KOPT-K1 (cell line): ENCODE data around the gene ATG5.

Experiments
- H3K27ac ChIP-seq: fragments of 200-600 bp; sonication (generic); 2 replicates; pipeline ENCODE4 v1.5.1; 2016; ENCODE audit warnings: antibody characterized with exemption, mild to moderate bottlenecking, low read depth, low read length; ENCODE audit not compliant: poor library complexity, severe bottlenecking
- H3K36me3 ChIP-seq: fragments of 200-600 bp; sonication (generic); 2 replicates; pipeline ENCODE4 v1.5.1; 2017; ENCODE audit warnings: antibody characterized with exemption, mild to moderate bottlenecking, low read length, moderate library complexity; ENCODE audit not compliant: insufficient read depth
- H3K9me3 ChIP-seq: fragments of 200-600 bp; sonication (generic); 2 replicates; pipeline ENCODE4 v1.5.1; 2017; ENCODE audit warnings: antibody characterized with exemption, low read length, mild to moderate bottlenecking; ENCODE audit not compliant: insufficient read depth, poor library complexity, severe bottlenecking

The ATG5 gene

DNA sequence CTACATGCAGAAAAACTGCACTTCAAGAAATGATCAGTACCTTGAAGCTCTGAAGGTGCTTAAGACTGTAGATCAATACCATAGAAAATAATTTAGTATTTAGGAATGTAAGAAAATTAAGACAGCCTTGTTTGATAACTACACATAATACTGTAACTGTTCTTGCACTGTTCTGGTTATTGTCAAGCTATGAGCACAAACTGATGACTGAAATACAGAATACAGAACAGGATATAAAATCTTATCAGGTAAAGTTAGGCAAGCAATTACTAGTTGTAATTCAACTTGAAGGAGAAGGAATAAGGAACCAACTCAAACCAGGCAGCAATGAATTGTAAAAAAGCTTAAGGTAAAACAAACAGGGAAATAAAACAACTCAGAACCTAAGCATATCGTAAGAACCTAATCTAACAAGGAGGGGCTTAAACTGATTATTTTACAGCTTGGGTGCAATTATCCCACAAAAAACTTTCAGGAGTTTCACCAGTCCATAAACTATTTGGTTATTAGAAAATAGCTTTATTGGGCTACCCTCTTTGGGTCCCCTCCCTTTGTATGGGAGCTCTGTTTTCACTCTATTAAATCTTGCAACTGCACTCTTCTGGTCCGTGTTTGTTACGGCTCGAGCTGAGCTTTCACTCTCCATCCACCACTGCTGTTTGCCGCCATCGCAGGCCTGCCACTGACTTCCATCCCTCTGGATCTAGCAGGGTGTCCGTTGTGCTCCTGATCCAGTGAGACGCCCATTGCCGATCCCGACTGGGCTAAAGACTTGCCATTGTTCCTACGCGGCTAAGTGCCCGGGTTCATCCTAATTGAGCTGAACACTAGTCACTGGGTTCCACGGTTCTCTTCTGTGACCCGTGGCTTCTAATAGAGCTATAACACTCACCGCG is 97.7 kb downstream of the ATG5 start:
- Histone ChIP-seq H3K9me3 (no peaks in the 10 kb centered on the region), H3K36me3 (0 out of 2 replicates have a peak, but pooled peaks cover 5% of the 10 kb centered on the region), H3K27ac (no peak overlapping the region)

DNA sequence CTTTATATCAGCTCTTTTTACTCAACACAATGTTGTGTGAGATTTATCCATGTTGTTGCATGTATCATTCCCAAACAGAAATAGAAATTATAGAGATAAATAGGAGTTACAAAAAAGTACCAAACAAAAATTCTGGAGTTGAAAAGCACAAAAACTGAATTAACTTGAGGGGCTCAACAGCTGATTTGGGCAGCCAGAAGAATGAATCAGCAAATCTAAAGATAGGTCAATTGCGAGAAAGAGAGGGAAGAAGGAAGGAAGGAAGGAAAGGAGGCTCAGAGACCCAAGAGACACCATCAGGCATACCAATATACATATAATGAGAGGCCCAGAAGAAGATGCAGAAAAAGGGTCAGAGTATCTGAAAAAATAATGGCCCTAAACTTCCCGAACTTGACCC is 98.9 kb downstream of the ATG5 start:
- H3K36me3 ChIP-seq = 0 out of 2 replicates have a peak, but pooled peaks cover 5% of the 10 kb centered on the region
- no peaks in the 10 kb centered on the region for H3K9me3 ChIP-seq
- no peak overlapping the region for H3K27ac ChIP-seq

DNA sequence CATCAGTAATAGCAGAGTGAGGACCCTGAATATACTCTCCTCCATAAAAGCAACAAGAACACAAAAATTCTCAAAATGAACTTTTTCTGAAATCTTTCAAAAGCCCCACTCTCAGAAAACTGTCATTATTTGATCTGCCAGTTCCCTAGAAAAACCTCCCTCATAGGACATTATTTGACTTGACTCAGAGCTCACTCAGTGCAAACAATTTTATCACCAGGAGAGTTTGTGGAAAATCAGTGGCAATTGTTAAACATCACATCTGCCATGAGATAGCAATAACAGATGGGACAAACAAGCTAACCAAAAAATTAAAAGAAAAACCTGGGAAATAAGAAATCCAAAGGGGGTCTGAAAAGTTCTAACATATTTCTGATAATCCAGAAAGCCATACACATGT is 100.0 kb downstream of the ATG5 start:
- H3K9me3 ChIP-seq = no peaks in the 10 kb centered on the region
- H3K27ac ChIP-seq = no peak overlapping the region
- 0 out of 2 replicates have a peak, but pooled peaks cover 5% of the 10 kb centered on the region for H3K36me3 ChIP-seq

DNA sequence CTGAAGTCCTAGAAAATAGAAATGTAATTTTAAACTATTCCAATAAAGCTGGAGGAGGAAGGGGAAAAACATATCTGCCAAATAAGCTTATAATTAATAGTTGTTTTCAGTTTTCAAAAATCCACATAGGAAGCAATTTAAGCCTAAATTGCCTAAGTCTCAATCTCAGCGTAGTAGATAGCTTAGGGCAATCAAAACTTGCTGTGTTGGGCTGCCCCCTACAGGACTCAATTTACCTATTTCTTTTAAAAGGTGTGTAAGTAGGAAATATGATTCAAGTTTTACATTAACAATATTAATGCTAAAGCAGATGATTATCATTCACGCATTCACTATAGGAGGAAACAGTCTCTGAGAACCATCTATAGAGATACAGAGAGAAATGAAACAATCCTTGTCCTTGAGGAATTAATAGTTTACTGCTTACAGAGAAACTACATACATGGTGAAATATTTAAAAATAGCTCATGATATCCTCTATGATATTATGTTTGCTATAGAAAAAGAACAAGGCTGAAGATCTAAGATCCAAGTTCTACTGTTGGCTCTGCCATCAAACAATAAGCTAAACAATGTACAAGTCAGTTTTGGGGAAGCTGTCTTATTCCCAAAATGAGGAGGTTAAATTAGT is 102.1 kb downstream of the ATG5 start:
- 0 out of 2 replicates have a peak, but pooled peaks cover 5% of the 10 kb centered on the region for H3K36me3 ChIP-seq
- no peaks in the 10 kb centered on the region for H3K9me3 ChIP-seq
- H3K27ac ChIP-seq = no peak overlapping the region

DNA sequence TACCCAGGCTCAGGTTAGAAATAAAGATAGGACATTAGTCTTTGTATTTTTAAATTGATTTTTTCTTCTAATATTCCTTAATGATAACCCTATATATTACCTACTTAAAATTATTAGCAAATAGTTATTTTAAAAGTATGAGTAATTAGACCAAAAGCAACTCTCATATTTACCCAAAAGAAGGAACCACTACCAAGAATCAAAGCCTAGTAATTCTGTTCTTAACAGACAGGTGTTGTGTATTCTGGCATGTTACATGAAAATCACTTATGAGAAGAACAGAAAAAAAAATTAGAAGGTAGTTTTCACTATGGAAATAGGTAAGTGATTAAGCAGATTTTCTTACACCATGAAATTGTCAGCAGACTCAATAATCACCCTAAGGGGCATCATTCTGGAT is 105.1 kb downstream of the ATG5 start:
- Histone ChIP-seq H3K36me3 (no peaks in the 10 kb centered on the region), H3K27ac (no peak overlapping the region), H3K9me3 (no peaks in the 10 kb centered on the region)

DNA sequence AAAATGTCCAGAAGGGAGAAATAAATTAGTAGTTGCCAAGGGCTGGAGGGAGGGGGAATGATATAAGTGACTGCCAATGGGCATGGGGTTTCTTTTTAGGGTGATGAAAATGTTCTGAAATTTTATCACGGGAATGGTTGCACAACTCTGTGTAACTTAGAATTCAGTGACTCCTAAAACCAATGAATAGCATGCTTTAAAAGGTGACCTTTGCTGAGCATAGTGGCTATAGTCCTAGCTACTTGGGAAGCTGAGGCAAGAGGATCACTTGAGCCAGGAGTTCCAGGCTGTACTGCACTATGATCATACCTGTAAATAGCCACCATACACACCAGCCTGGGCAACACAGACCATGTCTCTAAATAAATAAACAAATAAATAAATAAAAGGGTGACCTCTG is 109.0 kb downstream of the ATG5 start:
- H3K36me3 ChIP-seq = no peaks in the 10 kb centered on the region
- no peak overlapping the region for H3K27ac ChIP-seq
- H3K9me3 ChIP-seq = no peaks in the 10 kb centered on the region

DNA sequence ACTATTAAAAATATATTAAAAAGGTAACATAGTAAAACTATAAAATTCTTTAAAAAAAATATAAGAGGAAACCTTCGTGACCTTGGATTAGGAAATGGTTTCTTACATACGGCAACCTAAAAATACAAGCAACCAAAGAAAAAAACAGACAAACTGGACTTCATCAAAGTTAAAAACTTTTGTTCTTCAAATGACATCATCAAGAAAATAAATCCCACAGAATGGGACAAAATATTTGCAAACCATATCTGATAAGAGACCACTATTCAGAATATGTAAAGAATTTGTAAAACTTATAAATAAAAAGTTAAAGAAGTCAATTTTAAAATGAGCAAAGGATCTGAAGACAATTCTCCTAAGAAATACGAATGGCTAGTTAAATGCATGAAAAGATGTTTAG is 110.0 kb downstream of the ATG5 start:
- H3K36me3 ChIP-seq = no peaks in the 10 kb centered on the region

DNA sequence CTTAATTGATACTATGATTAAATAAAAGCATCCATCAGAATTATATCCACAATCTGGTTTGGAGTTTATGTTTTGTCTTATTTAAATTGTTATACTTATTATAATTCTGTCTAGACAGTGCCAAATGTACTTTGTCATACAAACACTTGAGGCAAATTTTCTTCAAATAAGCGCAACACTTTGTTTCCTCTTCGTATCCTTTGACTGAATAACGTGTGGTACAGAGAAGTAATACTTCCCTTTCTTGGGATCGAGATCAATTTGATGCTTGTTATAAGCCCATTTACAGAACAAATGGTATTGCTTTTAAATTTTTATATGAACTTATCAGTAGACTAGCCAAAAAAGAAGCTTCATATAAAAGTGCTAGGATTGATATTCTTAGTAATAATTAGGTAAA is 111.0 kb downstream of the ATG5 start:
- no peaks in the 10 kb centered on the region for H3K9me3 ChIP-seq
- no peaks in the 10 kb centered on the region for H3K36me3 ChIP-seq
- H3K27ac ChIP-seq = no peak overlapping the region

More for the DNA sequence above, 110.0 kb downstream of the ATG5 start:
- no peak overlapping the region for H3K27ac ChIP-seq
- H3K9me3 ChIP-seq = no peaks in the 10 kb centered on the region

DNA sequence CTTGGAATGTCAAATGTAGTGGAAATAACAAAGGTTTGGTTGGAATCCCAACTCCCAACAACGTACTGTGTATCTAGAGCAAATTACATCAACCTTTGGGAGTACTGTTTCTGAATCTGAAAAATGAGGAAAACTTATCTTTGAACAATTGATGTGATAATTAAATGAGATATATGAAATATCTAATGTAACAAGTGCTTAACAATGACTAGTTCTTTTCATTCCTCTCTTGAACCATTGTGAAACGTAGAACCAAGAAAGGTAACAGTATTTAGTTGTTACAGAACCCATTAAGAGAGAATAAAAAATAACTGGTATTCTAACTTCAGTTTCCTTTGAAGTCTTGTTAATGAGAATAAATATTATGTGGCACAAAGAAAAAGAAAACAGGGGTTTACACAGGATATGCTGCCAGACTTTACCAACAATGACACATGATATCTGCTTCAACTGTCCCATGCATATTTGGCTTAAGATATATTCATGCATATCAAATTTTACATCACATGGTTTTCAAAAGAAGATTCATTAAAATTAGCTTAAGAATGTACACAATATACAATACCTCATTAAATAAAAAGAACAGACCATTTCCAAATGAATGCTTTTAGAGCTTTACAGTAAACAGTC is 111.8 kb downstream of the ATG5 start:
- Histone ChIP-seq H3K27ac (no peak overlapping the region), H3K36me3 (peaks cover 5% of the 10 kb centered on the region; the same call in 1 of the 2 replicates), H3K9me3 (no peaks in the 10 kb centered on the region)

DNA sequence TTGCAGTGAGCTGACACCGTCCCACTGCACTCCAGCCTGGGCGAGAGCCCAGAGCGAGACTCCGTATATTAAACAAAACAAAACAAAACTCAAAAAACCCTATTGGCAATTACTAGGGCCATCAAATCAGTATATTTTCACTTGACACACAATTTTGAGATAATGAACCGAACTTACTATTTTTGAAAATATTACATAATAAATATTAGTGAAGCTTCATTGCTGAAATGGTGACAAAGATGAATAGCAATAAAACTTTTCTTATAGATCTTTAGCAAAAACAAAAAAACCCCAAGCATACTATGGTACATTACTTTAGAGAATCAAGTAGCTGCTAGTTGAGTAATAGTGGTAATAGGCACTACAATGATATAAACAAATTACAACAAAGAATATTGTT is 113.0 kb downstream of the ATG5 start:
- Histone ChIP-seq H3K36me3 (peaks cover 6% of the 10 kb centered on the region; the same call in 1 of the 2 replicates), H3K9me3 (no peaks in the 10 kb centered on the region), H3K27ac (no peak overlapping the region)

DNA sequence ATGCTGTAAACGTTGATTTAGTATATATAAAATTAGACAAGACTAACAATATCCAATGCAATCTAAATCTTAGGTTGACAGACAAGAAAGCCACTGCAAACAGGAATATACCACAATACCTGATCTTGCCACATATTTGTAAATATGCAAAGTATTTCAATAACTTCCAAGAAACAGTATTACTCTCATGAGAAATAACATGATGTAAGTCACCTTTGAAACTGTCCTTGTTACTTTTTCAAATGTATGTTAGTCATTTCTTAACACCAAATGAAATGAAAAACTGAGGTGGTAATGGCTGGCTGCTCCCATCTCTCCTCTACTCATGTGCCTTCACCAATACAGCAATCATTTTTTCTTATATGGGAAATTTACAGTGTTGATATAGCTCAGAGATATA is 118.7 kb downstream of the ATG5 start:
- Histone ChIP-seq H3K36me3 (peaks cover 11% of the 10 kb centered on the region), H3K9me3 (no peaks in the 10 kb centered on the region), H3K27ac (no peak overlapping the region)

DNA sequence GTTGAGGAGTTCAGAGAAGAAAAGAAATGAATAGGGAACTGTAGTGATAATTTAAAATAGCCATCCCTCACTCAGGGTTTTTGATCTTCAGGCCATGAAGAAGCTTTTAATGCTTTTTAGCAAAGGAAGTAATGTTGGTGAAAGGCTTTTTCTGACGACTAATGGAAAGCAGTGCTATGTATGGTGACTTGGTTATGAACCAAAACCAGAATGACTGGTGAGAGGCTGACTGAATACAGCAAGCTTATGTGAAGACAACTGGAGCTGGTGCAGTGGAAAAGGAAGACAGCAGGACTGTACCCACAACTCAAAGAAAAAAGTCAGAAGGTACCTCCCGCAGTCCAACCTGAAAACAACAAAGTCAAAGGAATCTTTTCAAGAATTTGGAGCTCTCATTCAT is 120.6 kb downstream of the ATG5 start:
- no peaks in the 10 kb centered on the region for H3K9me3 ChIP-seq
- H3K27ac ChIP-seq = no peak overlapping the region
- H3K36me3 ChIP-seq = peaks cover 25% of the 10 kb centered on the region

DNA sequence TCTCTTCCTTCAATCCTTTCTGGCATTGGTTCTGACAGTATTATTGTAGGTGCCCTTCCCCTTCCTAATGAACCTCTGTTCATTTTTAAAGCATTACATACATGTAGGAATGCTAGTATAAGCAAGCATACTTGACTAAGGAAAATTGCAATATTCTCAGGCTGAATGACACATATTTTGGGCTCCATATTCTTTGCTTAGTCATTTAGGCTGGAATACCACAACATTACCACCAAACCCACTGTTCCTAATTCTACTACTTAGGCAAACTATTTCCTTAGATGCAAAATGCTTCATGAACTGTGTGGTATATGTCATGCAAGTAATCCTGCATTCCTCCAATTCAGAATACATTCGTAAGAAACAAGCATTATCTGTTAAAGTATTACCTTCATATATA is 125.6 kb downstream of the ATG5 start:
- no peak overlapping the region for H3K27ac ChIP-seq
- no peaks in the 10 kb centered on the region for H3K9me3 ChIP-seq
- H3K36me3 ChIP-seq = peaks cover 29% of the 10 kb centered on the region

DNA sequence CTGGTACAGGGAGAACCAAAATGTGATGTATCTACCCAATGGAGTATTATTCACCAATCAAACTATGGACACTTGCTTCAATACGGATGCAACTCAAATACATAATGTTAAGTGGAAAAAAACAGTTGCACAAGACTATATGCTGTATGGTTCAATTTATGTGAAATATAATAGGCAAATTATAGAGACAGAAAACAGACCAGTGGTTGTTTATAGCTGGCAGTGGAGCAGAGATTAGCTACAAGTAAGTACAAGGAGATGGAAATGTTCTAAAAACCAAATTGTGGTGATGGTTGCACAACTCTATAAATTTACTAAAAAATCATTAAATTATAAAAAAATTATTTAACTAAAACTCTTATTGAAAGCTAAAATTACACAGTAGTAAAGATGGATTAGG is 126.2 kb downstream of the ATG5 start:
- no peaks in the 10 kb centered on the region for H3K9me3 ChIP-seq
- H3K27ac ChIP-seq = no peak overlapping the region
- H3K36me3 ChIP-seq = peaks cover 29% of the 10 kb centered on the region

DNA sequence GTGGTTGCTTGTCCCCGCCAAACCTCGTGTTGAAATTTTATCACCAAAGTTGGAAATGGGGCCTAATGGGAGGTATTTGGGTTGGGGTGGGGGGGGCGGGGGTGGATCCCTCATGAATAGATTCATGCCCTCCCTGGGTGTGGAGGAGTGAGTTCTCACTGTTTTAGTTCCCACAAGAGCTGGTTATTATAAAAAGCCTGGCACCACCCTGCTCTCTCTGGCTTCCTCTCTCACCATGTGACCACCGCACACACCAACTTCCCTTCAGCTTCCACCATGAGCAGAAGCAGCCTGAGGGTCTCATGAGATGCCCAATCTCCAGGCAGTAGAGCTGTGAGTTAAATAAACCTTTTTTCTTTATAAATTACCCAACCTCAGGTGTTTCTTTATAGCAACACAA is 128.1 kb downstream of the ATG5 start:
- Histone ChIP-seq H3K9me3 (no peaks in the 10 kb centered on the region), H3K27ac (no peak overlapping the region), H3K36me3 (peaks cover 29% of the 10 kb centered on the region)
